ENCODE results near the gene MYZAP.

DNA sequence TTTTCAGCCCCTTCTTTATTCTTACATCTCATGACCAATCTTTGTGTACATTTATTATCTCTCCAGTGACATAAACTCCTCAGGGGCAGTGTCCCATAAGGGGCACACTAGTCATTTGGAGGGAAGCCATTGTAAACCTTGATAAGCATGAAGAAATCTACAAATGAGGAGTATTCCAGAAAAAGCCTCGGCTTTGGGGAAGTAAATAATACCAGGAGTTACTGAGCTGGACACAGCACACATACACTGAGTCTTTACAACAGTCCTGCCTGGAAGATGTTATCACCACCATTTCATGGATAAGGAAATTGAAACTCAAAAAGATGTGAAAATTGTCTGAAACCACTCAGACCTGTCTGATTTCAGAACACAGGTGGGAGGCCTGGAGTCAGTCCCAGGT lies 99.4 kb downstream of the MYZAP start:
- TF ChIP-seq, protein P1, sequence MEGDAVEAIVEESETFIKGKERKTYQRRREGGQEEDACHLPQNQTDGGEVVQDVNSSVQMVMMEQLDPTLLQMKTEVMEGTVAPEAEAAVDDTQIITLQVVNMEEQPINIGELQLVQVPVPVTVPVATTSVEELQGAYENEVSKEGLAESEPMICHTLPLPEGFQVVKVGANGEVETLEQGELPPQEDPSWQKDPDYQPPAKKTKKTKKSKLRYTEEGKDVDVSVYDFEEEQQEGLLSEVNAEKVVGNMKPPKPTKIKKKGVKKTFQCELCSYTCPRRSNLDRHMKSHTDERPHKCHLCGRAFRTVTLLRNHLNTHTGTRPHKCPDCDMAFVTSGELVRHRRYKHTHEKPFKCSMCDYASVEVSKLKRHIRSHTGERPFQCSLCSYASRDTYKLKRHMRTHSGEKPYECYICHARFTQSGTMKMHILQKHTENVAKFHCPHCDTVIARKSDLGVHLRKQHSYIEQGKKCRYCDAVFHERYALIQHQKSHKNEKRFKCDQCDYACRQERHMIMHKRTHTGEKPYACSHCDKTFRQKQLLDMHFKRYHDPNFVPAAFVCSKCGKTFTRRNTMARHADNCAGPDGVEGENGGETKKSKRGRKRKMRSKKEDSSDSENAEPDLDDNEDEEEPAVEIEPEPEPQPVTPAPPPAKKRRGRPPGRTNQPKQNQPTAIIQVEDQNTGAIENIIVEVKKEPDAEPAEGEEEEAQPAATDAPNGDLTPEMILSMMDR (IDR thresholded peaks at IDR 0.05), result no peak
- no peak for TF ChIP-seq POLR2A (IDR thresholded peaks at IDR 0.05)
